ENCODE results near the gene GRID1. TPM values are rescaled to one million over a fixed set of nuclear protein-coding genes. Genes with fewer than 3 reads are reported as not detected.

GRID1 gene
- total RNA-seq, 2 donors from 2014 or later, result not detected

- H3K27me3 Mint-ChIP-seq, result peaks cover 0 to 2% of the 10 kb centered on the region in 2 donors
- DNase-seq (ENCODE audit: low spot score) (peak; percentile 40), ATAC-seq (no peak)
- no peak overlapping the region for H3K4me3 Mint-ChIP-seq
- H3K9me3 Mint-ChIP-seq, result no peaks in the 10 kb centered on the region
- H3K4me1 Mint-ChIP-seq (ENCODE audit: low read depth in 2 of 2), result no peaks in the 10 kb centered on the region
- no peaks in the 10 kb centered on the region for H3K36me3 Mint-ChIP-seq
- no peak overlapping the region for H3K27ac Mint-ChIP-seq
Measured at GRCh38 chr10:86340176-86340990, 26.2 kb downstream of the GRID1 start.

GRCh38 chr10:86339226-86339865, 27.2 kb downstream of the GRID1 start:
- no peaks in the 10 kb centered on the region for H3K36me3 Mint-ChIP-seq
- no peak overlapping the region for H3K4me3 Mint-ChIP-seq
- ATAC-seq (no peak), DNase-seq (ENCODE audit: low spot score) (peak; percentile 29)
- no peaks in the 10 kb centered on the region for H3K4me1 Mint-ChIP-seq (ENCODE audit: low read depth in 2 of 2)
- H3K27me3 Mint-ChIP-seq, result peaks cover 0 to 2% of the 10 kb centered on the region in 2 donors
- no peaks in the 10 kb centered on the region for H3K9me3 Mint-ChIP-seq
- no peak overlapping the region for H3K27ac Mint-ChIP-seq

- H3K27me3 Mint-ChIP-seq, result peaks cover 6 to 12% of the 10 kb centered on the region in 2 donors
- no peak overlapping the region for H3K4me3 Mint-ChIP-seq
- no peaks in the 10 kb centered on the region for H3K9me3 Mint-ChIP-seq
- H3K36me3 Mint-ChIP-seq, result no peaks in the 10 kb centered on the region
- no peak for ATAC-seq
- no peak overlapping the region for H3K27ac Mint-ChIP-seq
- no peaks in the 10 kb centered on the region for H3K4me1 Mint-ChIP-seq (ENCODE audit: low read depth in 2 of 2)
- peak; percentile 37 for DNase-seq (ENCODE audit: low spot score)
Measured at GRCh38 chr10:86337121-86337601, 29.4 kb downstream of the GRID1 start.

- Mint-ChIP-seq H3K27ac (no peak overlapping the region), H3K4me1 (ENCODE audit: low read depth in 2 of 2) (no peaks in the 10 kb centered on the region), H3K36me3 (no peaks in the 10 kb centered on the region), H3K9me3 (no peaks in the 10 kb centered on the region), H3K4me3 (no peak overlapping the region), H3K27me3 (peaks cover 6 to 12% of the 10 kb centered on the region in 2 donors)
- DNase-seq (ENCODE audit: low spot score) (no peak), ATAC-seq (no peak)
Measured at GRCh38 chr10:86336341-86336740, 30.3 kb downstream of the GRID1 start.

GRCh38 chr10:86335831-86336230, 30.8 kb downstream of the GRID1 start:
- no peaks in the 10 kb centered on the region for H3K4me1 Mint-ChIP-seq (ENCODE audit: low read depth in 2 of 2)
- H3K36me3 Mint-ChIP-seq, result no peaks in the 10 kb centered on the region
- no peak overlapping the region for H3K27ac Mint-ChIP-seq
- DNase-seq (ENCODE audit: low spot score) (no peak), ATAC-seq (no peak)
- H3K27me3 Mint-ChIP-seq, result peaks cover 6 to 12% of the 10 kb centered on the region in 2 donors
- H3K9me3 Mint-ChIP-seq, result no peaks in the 10 kb centered on the region
- H3K4me3 Mint-ChIP-seq, result no peak overlapping the region

GRCh38 chr10:86335257-86335656, 31.3 kb downstream of the GRID1 start:
- no peak overlapping the region for H3K4me3 Mint-ChIP-seq
- no peaks in the 10 kb centered on the region for H3K36me3 Mint-ChIP-seq
- H3K9me3 Mint-ChIP-seq, result no peaks in the 10 kb centered on the region
- H3K4me1 Mint-ChIP-seq (ENCODE audit: low read depth in 2 of 2), result no peaks in the 10 kb centered on the region
- no peak for ATAC-seq
- DNase-seq (ENCODE audit: low spot score), result no peak
- no peak overlapping the region for H3K27ac Mint-ChIP-seq
- H3K27me3 Mint-ChIP-seq, result peaks cover 6 to 12% of the 10 kb centered on the region in 2 donors

- Mint-ChIP-seq H3K4me3 (no peak overlapping the region), H3K27me3 (peaks cover 6 to 12% of the 10 kb centered on the region in 2 donors), H3K9me3 (no peaks in the 10 kb centered on the region), H3K27ac (no peak overlapping the region), H3K36me3 (no peaks in the 10 kb centered on the region), H3K4me1 (ENCODE audit: low read depth in 2 of 2) (no peaks in the 10 kb centered on the region)
- ATAC-seq (no peak), DNase-seq (ENCODE audit: low spot score) (no peak)
Measured at GRCh38 chr10:86334488-86335085, 32.0 kb downstream of the GRID1 start.

GRCh38 chr10:86333826-86334487, 32.6 kb downstream of the GRID1 start:
- no peaks in the 10 kb centered on the region for H3K9me3 Mint-ChIP-seq
- no peak overlapping the region for H3K27ac Mint-ChIP-seq
- no peaks in the 10 kb centered on the region for H3K4me1 Mint-ChIP-seq (ENCODE audit: low read depth in 2 of 2)
- peaks cover 6 to 12% of the 10 kb centered on the region in 2 donors for H3K27me3 Mint-ChIP-seq
- DNase-seq (ENCODE audit: low spot score), result no peak
- no peak overlapping the region for H3K4me3 Mint-ChIP-seq
- ATAC-seq, result no peak
- no peaks in the 10 kb centered on the region for H3K36me3 Mint-ChIP-seq

- ATAC-seq (no peak), DNase-seq (ENCODE audit: low spot score) (no peak)
- H3K27me3 Mint-ChIP-seq, result peaks cover 6 to 12% of the 10 kb centered on the region in 2 donors
- no peaks in the 10 kb centered on the region for H3K36me3 Mint-ChIP-seq
- no peaks in the 10 kb centered on the region for H3K9me3 Mint-ChIP-seq
- H3K27ac Mint-ChIP-seq, result no peak overlapping the region
- H3K4me1 Mint-ChIP-seq (ENCODE audit: low read depth in 2 of 2), result no peaks in the 10 kb centered on the region
- no peak overlapping the region for H3K4me3 Mint-ChIP-seq
Measured at GRCh38 chr10:86331861-86332260, 34.7 kb downstream of the GRID1 start.

GRCh38 chr10:86330778-86331763, 35.5 kb downstream of the GRID1 start:
- no peak overlapping the region for H3K27ac Mint-ChIP-seq
- no peaks in the 10 kb centered on the region for H3K36me3 Mint-ChIP-seq
- ATAC-seq, result peak in 1 of 2 donors; percentile 11
- no peak for DNase-seq (ENCODE audit: low spot score)
- peaks cover 9 to 18% of the 10 kb centered on the region in 2 donors for H3K27me3 Mint-ChIP-seq
- H3K4me1 Mint-ChIP-seq (ENCODE audit: low read depth in 2 of 2), result no peaks in the 10 kb centered on the region
- no peaks in the 10 kb centered on the region for H3K9me3 Mint-ChIP-seq
- H3K4me3 Mint-ChIP-seq, result no peak overlapping the region

- no peak overlapping the region for H3K4me3 Mint-ChIP-seq
- H3K36me3 Mint-ChIP-seq, result no peaks in the 10 kb centered on the region
- DNase-seq (ENCODE audit: low spot score), result no peak
- H3K4me1 Mint-ChIP-seq (ENCODE audit: low read depth in 2 of 2), result no peaks in the 10 kb centered on the region
- ATAC-seq, result no peak
- no peaks in the 10 kb centered on the region for H3K9me3 Mint-ChIP-seq
- no peak overlapping the region for H3K27ac Mint-ChIP-seq
- peaks cover 9 to 19% of the 10 kb centered on the region in 2 donors for H3K27me3 Mint-ChIP-seq
Measured at GRCh38 chr10:86329896-86330680, 36.5 kb downstream of the GRID1 start.

GRCh38 chr10:86329093-86329710, 37.4 kb downstream of the GRID1 start:
- Mint-ChIP-seq H3K9me3 (no peaks in the 10 kb centered on the region), H3K4me1 (ENCODE audit: low read depth in 2 of 2) (no peaks in the 10 kb centered on the region), H3K36me3 (no peaks in the 10 kb centered on the region), H3K27ac (no peak overlapping the region), H3K4me3 (no peak overlapping the region), H3K27me3 (peaks cover 12 to 25% of the 10 kb centered on the region in 2 donors)
- no peak for DNase-seq (ENCODE audit: low spot score)
- peak in 1 of 2 donors; percentile 36 for ATAC-seq
